ENCODE results near the gene IQGAP1.
"Not testable (repeated sequence)": the region's sequence is repeated elsewhere in the genome, so short reads cannot be mapped to it uniquely, and the experiment has no call there.

The IQGAP1 gene

GRCh38 chr15:90387534-90388461 is at the start of gene IQGAP1:
TSS of gene IQGAP1 (plus strand) at chr15:90388242. CDS start at chr15:90388342, 100 bp downstream.
- peak; percentile 90 for DNase-seq (ENCODE audit: low read depth)

- no peak for DNase-seq (ENCODE audit: low read depth)
Measured at GRCh38 chr15:90338532-90338931, 49.5 kb upstream of the IQGAP1 start.

- DNase-seq (ENCODE audit: low read depth), result no peak
Measured at GRCh38 chr15:90340345-90340744, 47.7 kb upstream of the IQGAP1 start.

GRCh38 chr15:90343302-90343790 is 44.7 kb upstream of the IQGAP1 start:
- DNase-seq (ENCODE audit: low read depth), result no peak

GRCh38 chr15:90344662-90345061 is 43.4 kb upstream of the IQGAP1 start:
- no peak for DNase-seq (ENCODE audit: low read depth)

GRCh38 chr15:90345857-90346256 is 42.2 kb upstream of the IQGAP1 start:
- DNase-seq (ENCODE audit: low read depth), result no peak

GRCh38 chr15:90347431-90348065 is 40.5 kb upstream of the IQGAP1 start:
- not testable (repeated sequence) for DNase-seq (ENCODE audit: low read depth)

- DNase-seq (ENCODE audit: low read depth), result no peak
Measured at GRCh38 chr15:90348456-90348855, 39.6 kb upstream of the IQGAP1 start.

- no peak for DNase-seq (ENCODE audit: low read depth)
Measured at GRCh38 chr15:90349072-90349471, 39.0 kb upstream of the IQGAP1 start.

- DNase-seq (ENCODE audit: low read depth), result no peak
Measured at GRCh38 chr15:90349821-90350220, 38.2 kb upstream of the IQGAP1 start.

- DNase-seq (ENCODE audit: low read depth), result no peak
Measured at GRCh38 chr15:90351479-90352106, 36.4 kb upstream of the IQGAP1 start.

- peak; percentile 75 for DNase-seq (ENCODE audit: low read depth)
Measured at GRCh38 chr15:90352107-90352893, 35.7 kb upstream of the IQGAP1 start, which contains the start of gene ZNF774. TSS of gene ZNF774 (plus strand) at chr15:90352284. CDS start at chr15:90354661, 2,377 bp downstream.

- DNase-seq (ENCODE audit: low read depth), result no peak
Measured at GRCh38 chr15:90354986-90355385, 33.1 kb upstream of the IQGAP1 start.

- DNase-seq (ENCODE audit: low read depth), result no peak
Measured at GRCh38 chr15:90358124-90359033, 29.7 kb upstream of the IQGAP1 start.

GRCh38 chr15:90360746-90361145 is 27.3 kb upstream of the IQGAP1 start:
- no peak for DNase-seq (ENCODE audit: low read depth)

GRCh38 chr15:90362936-90363212 is 25.2 kb upstream of the IQGAP1 start:
- no peak for DNase-seq (ENCODE audit: low read depth)

GRCh38 chr15:90364251-90364650 is 23.8 kb upstream of the IQGAP1 start:
- no peak for DNase-seq (ENCODE audit: low read depth)

GRCh38 chr15:90365414-90366055 is 22.5 kb upstream of the IQGAP1 start:
- DNase-seq (ENCODE audit: low read depth), result no peak

- DNase-seq (ENCODE audit: low read depth), result no peak
Measured at GRCh38 chr15:90367576-90367975, 20.5 kb upstream of the IQGAP1 start.

- no peak for DNase-seq (ENCODE audit: low read depth)
Measured at GRCh38 chr15:90375071-90375470, 13.0 kb upstream of the IQGAP1 start.
